Right lobe of liver (tissue), 4 donors: Measurements from ENCODE around the gene ARIH1.
"Not testable (repeated sequence)": the region's sequence is repeated elsewhere in the genome, so short reads cannot be mapped to it uniquely, and the experiment has no call there.

Experiments used
- POLR2A ChIP-seq: fragments of 450-650 bp; IDR thresholded peaks from one replicate; pipeline ENCODE4 v1.6.1; 2017; ENCODE audit warnings: antibody characterized with exemption, mild to moderate bottlenecking
- TF ChIP-seq, protein P1 (sequence below), 4 donors: fragments of 200-600 bp in 3 of 4; fragments of 450-650 bp in 1 of 4; IDR thresholded peaks; one replicate each; pipeline versions ENCODE4 v1.5.1 to v1.8.0; 2016 to 2022; ENCODE audit warnings: antibody characterized with exemption in 4 of 4, mild to moderate bottlenecking in 2 of 4
- donor health status: DM: no; HTN: no; CAD: no.
- donor health status: DM: no; HTN: no; CAD: no.
- donor health status: DM: no; HTN: yes; CAD: no.

DNA sequence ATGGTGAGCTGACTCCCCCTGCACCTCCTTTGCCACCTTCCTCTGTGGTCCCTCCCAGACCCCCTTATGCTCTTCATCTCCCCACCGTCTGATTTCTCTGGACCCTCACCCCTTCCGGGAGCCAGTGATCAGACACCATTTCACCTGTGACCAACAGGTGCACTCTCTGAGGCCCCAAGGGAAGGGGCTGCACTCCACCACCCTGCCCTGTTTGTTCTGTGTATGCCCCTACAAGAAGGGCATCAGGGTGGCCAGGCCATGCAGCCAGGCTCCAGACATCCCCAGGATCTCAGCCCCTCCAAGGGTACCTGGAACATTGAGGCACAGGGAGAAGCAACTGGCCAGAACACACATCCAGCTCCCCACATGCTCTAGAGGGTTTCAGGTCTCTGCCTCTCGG, 138.2 kb downstream of the ARIH1 start:
- TF ChIP-seq POLR2A = not testable (repeated sequence)
- TF ChIP-seq, protein P1, sequence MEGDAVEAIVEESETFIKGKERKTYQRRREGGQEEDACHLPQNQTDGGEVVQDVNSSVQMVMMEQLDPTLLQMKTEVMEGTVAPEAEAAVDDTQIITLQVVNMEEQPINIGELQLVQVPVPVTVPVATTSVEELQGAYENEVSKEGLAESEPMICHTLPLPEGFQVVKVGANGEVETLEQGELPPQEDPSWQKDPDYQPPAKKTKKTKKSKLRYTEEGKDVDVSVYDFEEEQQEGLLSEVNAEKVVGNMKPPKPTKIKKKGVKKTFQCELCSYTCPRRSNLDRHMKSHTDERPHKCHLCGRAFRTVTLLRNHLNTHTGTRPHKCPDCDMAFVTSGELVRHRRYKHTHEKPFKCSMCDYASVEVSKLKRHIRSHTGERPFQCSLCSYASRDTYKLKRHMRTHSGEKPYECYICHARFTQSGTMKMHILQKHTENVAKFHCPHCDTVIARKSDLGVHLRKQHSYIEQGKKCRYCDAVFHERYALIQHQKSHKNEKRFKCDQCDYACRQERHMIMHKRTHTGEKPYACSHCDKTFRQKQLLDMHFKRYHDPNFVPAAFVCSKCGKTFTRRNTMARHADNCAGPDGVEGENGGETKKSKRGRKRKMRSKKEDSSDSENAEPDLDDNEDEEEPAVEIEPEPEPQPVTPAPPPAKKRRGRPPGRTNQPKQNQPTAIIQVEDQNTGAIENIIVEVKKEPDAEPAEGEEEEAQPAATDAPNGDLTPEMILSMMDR (IDR thresholded peaks at IDR 0.05) = not testable (repeated sequence)
